ENCODE results near the gene EXD2.

DNA sequence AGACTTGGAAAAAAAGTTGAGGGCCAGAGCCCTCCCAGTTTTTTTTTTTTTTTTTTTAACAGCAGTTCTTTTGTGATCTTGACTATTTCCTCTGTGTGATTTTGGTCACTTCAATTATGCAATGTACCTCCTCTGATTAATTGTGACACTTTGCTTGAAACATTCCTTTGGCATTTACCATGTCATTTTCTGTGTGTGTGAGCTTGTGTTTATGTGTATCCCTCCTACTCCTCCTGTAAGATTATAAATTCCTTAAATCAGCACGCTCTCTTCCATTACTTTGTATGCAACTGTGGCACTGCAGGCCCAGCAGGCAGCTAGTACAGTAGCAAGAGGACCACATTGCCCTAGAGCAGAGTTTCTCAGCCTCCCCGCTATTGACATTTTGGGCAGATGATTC, 35.4 kb downstream of the EXD2 start:
- TF ChIP-seq CTCF (conservative IDR thresholded peaks at IDR 0.05; ENCODE audit: low read depth in 2 of 2) (no peak), POLR2AphosphoS5 (IDR thresholded peaks at IDR 0.05; ENCODE audit: low read depth) (no peak), EZH2phosphoT487 (IDR thresholded peaks at IDR 0.05; ENCODE audit: unreplicated experiment) (no peak), EZH2 (IDR thresholded peaks at IDR 0.05; ENCODE audit: low read depth, unreplicated experiment) (no peak), CREB1 (CRISPR knock-in tag; IDR thresholded peaks at IDR 0.05; ENCODE audit: low read depth) (no peak), JUNB (IDR thresholded peaks at IDR 0.05; ENCODE audit: unreplicated experiment) (no peak), ZNF331 (CRISPR knock-in tag; IDR thresholded peaks at IDR 0.05; ENCODE audit: low read depth) (no peak)
- TF ChIP-seq, protein P1, sequence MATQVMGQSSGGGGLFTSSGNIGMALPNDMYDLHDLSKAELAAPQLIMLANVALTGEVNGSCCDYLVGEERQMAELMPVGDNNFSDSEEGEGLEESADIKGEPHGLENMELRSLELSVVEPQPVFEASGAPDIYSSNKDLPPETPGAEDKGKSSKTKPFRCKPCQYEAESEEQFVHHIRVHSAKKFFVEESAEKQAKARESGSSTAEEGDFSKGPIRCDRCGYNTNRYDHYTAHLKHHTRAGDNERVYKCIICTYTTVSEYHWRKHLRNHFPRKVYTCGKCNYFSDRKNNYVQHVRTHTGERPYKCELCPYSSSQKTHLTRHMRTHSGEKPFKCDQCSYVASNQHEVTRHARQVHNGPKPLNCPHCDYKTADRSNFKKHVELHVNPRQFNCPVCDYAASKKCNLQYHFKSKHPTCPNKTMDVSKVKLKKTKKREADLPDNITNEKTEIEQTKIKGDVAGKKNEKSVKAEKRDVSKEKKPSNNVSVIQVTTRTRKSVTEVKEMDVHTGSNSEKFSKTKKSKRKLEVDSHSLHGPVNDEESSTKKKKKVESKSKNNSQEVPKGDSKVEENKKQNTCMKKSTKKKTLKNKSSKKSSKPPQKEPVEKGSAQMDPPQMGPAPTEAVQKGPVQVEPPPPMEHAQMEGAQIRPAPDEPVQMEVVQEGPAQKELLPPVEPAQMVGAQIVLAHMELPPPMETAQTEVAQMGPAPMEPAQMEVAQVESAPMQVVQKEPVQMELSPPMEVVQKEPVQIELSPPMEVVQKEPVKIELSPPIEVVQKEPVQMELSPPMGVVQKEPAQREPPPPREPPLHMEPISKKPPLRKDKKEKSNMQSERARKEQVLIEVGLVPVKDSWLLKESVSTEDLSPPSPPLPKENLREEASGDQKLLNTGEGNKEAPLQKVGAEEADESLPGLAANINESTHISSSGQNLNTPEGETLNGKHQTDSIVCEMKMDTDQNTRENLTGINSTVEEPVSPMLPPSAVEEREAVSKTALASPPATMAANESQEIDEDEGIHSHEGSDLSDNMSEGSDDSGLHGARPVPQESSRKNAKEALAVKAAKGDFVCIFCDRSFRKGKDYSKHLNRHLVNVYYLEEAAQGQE (IDR thresholded peaks at IDR 0.05; ENCODE audit: unreplicated experiment): no peak

Measured in GM23338 (cell line).